ENCODE data around the gene SIGLEC10.

The SIGLEC10 gene

GRCh38 chr19:51368366-51369282 is 48.8 kb downstream of the SIGLEC10 start, which contains the start of gene CLDND2:
CLDND2 (minus strand) TSS chr19:51369003; CDS start chr19:51368577, 426 bp downstream.
- Mint-ChIP-seq H3K27ac (peak within 1 kb of the TSS; percentile 98), H3K4me3 (peak within 1 kb of the TSS; percentile 100), H3K27me3 (ENCODE audit: low read depth) (no peaks in the 10 kb centered on the region), H3K9me3 (peaks cover 3% of the 10 kb centered on the region), H3K36me3 (ENCODE audit: low read depth) (peaks cover 3% of the 10 kb centered on the region), H3K4me1 (ENCODE audit: low read depth) (peaks cover 68% of the 10 kb centered on the region)

GRCh38 chr19:51367565-51368365 is 49.7 kb downstream of the SIGLEC10 start:
- Mint-ChIP-seq H3K4me1 (ENCODE audit: low read depth) (peaks cover 65% of the 10 kb centered on the region), H3K27me3 (ENCODE audit: low read depth) (no peaks in the 10 kb centered on the region), H3K27ac (peak overlapping the region; percentile 98), H3K36me3 (ENCODE audit: low read depth) (peaks cover 3% of the 10 kb centered on the region), H3K4me3 (peak overlapping the region; percentile 100), H3K9me3 (no peaks in the 10 kb centered on the region)

GRCh38 chr19:51367255-51367564 is 50.2 kb downstream of the SIGLEC10 start:
- Mint-ChIP-seq H3K27me3 (ENCODE audit: low read depth) (no peaks in the 10 kb centered on the region), H3K4me1 (ENCODE audit: low read depth) (peaks cover 64% of the 10 kb centered on the region), H3K4me3 (peak overlapping the region; percentile 100), H3K9me3 (no peaks in the 10 kb centered on the region), H3K27ac (peak overlapping the region; percentile 98), H3K36me3 (ENCODE audit: low read depth) (peaks cover 3% of the 10 kb centered on the region)

- H3K4me3 Mint-ChIP-seq: peak overlapping the region; percentile 100
- peaks cover 61% of the 10 kb centered on the region for H3K4me1 Mint-ChIP-seq (ENCODE audit: low read depth)
- no peaks in the 10 kb centered on the region for H3K9me3 Mint-ChIP-seq
- H3K27me3 Mint-ChIP-seq (ENCODE audit: low read depth): no peaks in the 10 kb centered on the region
- H3K36me3 Mint-ChIP-seq (ENCODE audit: low read depth): peaks cover 3% of the 10 kb centered on the region
- H3K27ac Mint-ChIP-seq: peak overlapping the region; percentile 98
These were observed 50.8 kb downstream of the SIGLEC10 start for GRCh38 chr19:51366389-51367254.

GRCh38 chr19:51365965-51366388 is 51.5 kb downstream of the SIGLEC10 start, which contains the start of gene ETFB:
ETFB (minus strand) TSS chr19:51366388; CDS start chr19:51366326, 62 bp downstream.
- Mint-ChIP-seq H3K9me3 (no peaks in the 10 kb centered on the region), H3K4me1 (ENCODE audit: low read depth) (peaks cover 55% of the 10 kb centered on the region), H3K36me3 (ENCODE audit: low read depth) (peaks cover 3% of the 10 kb centered on the region), H3K4me3 (peak within 1 kb of the TSS; percentile 100), H3K27ac (peak within 1 kb of the TSS; percentile 98), H3K27me3 (ENCODE audit: low read depth) (no peaks in the 10 kb centered on the region)

- Mint-ChIP-seq H3K27me3 (ENCODE audit: low read depth) (no peaks in the 10 kb centered on the region), H3K27ac (peak overlapping the region; percentile 98), H3K4me1 (ENCODE audit: low read depth) (peaks cover 49% of the 10 kb centered on the region), H3K36me3 (ENCODE audit: low read depth) (peaks cover 3% of the 10 kb centered on the region), H3K9me3 (no peaks in the 10 kb centered on the region), H3K4me3 (peak overlapping the region; percentile 100)
These were observed 52.1 kb downstream of the SIGLEC10 start for GRCh38 chr19:51365211-51365964.

GRCh38 chr19:51364200-51365106 is 53.0 kb downstream of the SIGLEC10 start:
- Mint-ChIP-seq H3K4me1 (ENCODE audit: low read depth) (peaks cover 45% of the 10 kb centered on the region), H3K27ac (peak overlapping the region; percentile 34), H3K9me3 (no peaks in the 10 kb centered on the region), H3K4me3 (peak overlapping the region; percentile 66), H3K36me3 (ENCODE audit: low read depth) (no peaks in the 10 kb centered on the region), H3K27me3 (ENCODE audit: low read depth) (no peaks in the 10 kb centered on the region)

GRCh38 chr19:51361239-51361638 is 56.2 kb downstream of the SIGLEC10 start:
- H3K4me1 Mint-ChIP-seq (ENCODE audit: low read depth): peaks cover 31% of the 10 kb centered on the region

More at GRCh38 chr19:51361239-51361638, 56.2 kb downstream of the SIGLEC10 start:
- Mint-ChIP-seq H3K9me3 (no peaks in the 10 kb centered on the region), H3K27ac (no peak overlapping the region), H3K4me3 (no peak overlapping the region), H3K27me3 (ENCODE audit: low read depth) (no peaks in the 10 kb centered on the region), H3K36me3 (ENCODE audit: low read depth) (no peaks in the 10 kb centered on the region)

Data from T-helper 1 cell treated with Interleukin-12 subunit alpha and Interleukin-12 subunit beta and Interleukin-4 antibody, amounts not matched to agents 30 μg/mL and 1 μg/mL, for 36 hours (primary cell).